ENCODE results near the gene LAYN.

LAYN gene

DNA sequence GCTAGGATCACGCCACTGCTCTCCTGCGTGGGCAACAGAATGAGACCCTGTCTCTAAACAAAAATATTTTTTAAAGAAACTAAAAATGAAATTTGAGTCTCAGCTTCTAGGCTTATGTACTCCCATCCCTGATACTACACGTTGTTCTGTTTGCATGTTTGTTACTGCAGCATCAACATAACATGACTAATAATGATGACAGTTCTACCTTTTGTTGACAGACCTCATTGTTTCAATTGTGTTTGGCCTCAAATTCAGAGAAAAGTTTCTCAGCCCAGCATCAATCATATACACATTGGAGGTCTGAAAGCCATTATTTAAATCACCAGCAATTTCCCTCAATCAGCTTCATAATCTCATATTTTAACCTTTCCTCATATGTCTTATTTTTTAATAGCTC, 20.8 kb downstream of the LAYN start:
- H3K27ac ChIP-seq, result no peak overlapping the region
- TF ChIP-seq POLR2AphosphoS5 (IDR thresholded peaks at IDR 0.05; ENCODE audit: borderline replicate concordance, low read depth, low read length) (no peak), FOXP2 (optimal IDR thresholded peaks at IDR 0.05; ENCODE audit: control extremely low read depth, extremely low read length, insufficient read depth) (no peak), EZH2 (IDR thresholded peaks at IDR 0.05) (no peak)

DNA sequence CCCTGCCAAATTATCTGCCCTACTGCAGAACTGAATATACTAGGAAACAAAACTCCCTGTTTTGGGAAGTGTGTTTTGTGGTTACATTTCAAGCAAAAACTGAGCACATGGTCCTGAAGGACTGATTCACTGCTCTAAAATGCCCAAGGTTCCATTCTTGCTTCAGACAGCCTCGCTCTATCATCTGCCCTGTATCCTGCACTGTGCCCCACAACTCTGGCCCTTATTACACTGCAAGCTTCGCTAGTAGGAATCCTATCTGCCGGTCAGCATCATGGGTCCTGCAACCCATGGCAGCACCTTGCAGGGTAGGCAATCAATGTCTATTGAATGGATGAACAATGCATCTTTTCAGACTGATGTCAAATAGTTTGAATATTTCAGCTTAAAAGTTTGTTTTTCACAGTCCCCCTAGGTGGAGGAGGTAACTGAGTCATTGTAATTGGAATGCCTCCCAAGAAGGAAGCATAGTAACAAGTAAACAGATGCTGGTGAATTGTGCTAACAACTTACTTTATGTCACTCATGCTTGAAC, 21.3 kb downstream of the LAYN start:
- Histone ChIP-seq H3K9ac (ENCODE audit: insufficient read length) (no peak overlapping the region), H3K4me3 (no peak overlapping the region), H3K9me3 (ENCODE audit: low read depth, low read length) (no peaks in the 10 kb centered on the region), H3K36me3 (ENCODE audit: insufficient read depth, low read length) (no peaks in the 10 kb centered on the region; the same call in 1 of the 2 replicates), H3K27ac (no peak overlapping the region)
- DNase-seq (ENCODE audit: low read depth, low spot score), result no peak
- TF ChIP-seq EZH2 (IDR thresholded peaks at IDR 0.05), result no peak
- no peak for TF ChIP-seq POLR2AphosphoS5 (IDR thresholded peaks at IDR 0.05; ENCODE audit: borderline replicate concordance, low read depth, low read length)
- TF ChIP-seq FOXP2 (optimal IDR thresholded peaks at IDR 0.05; ENCODE audit: control extremely low read depth, extremely low read length, insufficient read depth), result no peak

More for the DNA sequence above, 20.8 kb downstream of the LAYN start:
- DNase-seq (ENCODE audit: low read depth, low spot score), result no peak
- Histone ChIP-seq H3K4me3 (no peak overlapping the region), H3K9ac (ENCODE audit: insufficient read length) (no peak overlapping the region), H3K9me3 (ENCODE audit: low read depth, low read length) (no peaks in the 10 kb centered on the region), H3K36me3 (ENCODE audit: insufficient read depth, low read length) (no peaks in the 10 kb centered on the region; the same call in 1 of the 2 replicates)

DNA sequence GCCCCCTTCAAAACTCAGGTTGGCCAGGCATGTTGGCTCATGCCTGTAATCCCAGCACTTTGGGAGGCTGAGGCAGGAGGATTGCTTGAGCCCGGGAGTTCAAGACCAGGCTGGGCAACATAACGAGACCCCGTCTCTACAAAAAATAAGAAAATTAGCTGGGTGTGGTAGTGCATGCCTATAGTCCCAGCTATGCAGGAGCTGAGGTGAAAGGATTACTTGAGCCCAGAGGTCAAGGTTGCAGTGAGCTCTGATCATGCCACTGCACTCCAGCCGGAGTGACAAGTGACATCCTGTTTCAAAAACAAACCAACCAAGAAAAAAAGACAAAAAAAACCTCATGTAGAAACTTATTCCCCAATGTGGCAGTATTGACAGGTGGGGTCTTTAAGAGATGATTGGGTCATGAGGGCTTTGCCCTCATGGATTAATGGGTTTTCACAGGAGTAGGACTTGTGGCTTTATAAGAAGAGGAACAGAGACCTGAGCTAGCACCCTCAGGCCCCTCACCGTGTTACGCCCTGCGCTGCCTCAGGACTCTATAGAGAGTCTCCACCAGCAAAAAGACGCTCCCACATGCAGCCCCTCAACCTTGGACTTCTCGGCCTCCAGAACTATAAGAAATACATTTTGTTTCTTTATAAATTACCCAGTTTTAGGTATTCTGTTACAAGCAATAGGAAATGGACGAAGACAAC, 22.3 kb downstream of the LAYN start:
- H3K9me3 ChIP-seq (ENCODE audit: low read depth, low read length), result no peaks in the 10 kb centered on the region
- TF ChIP-seq EZH2 (IDR thresholded peaks at IDR 0.05) (no peak), POLR2AphosphoS5 (IDR thresholded peaks at IDR 0.05; ENCODE audit: borderline replicate concordance, low read depth, low read length) (no peak), FOXP2 (optimal IDR thresholded peaks at IDR 0.05; ENCODE audit: control extremely low read depth, extremely low read length, insufficient read depth) (no peak)
- H3K27ac ChIP-seq, result no peak overlapping the region
- H3K36me3 ChIP-seq (ENCODE audit: insufficient read depth, low read length), result no peaks in the 10 kb centered on the region; the same call in 1 of the 2 replicates
- no peak for DNase-seq (ENCODE audit: low read depth, low spot score)
- no peak overlapping the region for H3K9ac ChIP-seq (ENCODE audit: insufficient read length)
- H3K4me3 ChIP-seq, result no peak overlapping the region

DNA sequence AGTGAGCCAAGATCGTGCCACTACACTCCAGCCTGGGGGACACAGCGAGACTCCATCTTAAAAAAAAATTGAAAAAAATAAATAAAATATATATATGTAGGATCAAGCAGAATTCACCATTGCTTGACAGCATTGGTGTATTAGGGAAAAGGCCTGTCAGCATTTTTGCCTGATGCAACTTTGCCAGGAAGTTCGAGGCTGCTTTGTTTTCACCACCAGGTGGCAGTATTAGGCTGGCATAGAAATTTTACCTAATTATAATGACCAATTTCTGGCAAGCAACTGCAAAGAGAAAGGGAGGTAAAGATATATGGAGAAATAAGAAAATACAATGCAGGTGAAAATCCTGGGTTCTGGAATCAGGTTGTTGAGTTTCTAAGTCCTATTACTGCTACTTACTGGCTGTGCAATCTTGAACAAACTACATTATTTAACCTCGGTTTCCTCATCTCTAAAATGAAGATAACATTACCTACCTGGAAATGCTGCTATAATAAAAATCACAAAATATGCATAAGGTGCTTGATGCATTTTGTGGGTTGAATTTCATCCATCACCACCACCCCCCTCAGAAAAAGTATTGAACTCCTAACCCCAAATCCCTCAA, 24.7 kb downstream of the LAYN start:
- no peak for TF ChIP-seq FOXP2 (optimal IDR thresholded peaks at IDR 0.05; ENCODE audit: control extremely low read depth, extremely low read length, insufficient read depth)
- no peak for TF ChIP-seq EZH2 (IDR thresholded peaks at IDR 0.05)
- TF ChIP-seq POLR2AphosphoS5 (IDR thresholded peaks at IDR 0.05; ENCODE audit: borderline replicate concordance, low read depth, low read length), result no peak
- Histone ChIP-seq H3K4me3 (no peak overlapping the region), H3K9ac (ENCODE audit: insufficient read length) (no peak overlapping the region), H3K9me3 (ENCODE audit: low read depth, low read length) (no peaks in the 10 kb centered on the region), H3K36me3 (ENCODE audit: insufficient read depth, low read length) (no peaks in the 10 kb centered on the region; the same call in 1 of the 2 replicates), H3K27ac (no peak overlapping the region)
- DNase-seq (ENCODE audit: low read depth, low spot score), result peak; percentile 77

DNA sequence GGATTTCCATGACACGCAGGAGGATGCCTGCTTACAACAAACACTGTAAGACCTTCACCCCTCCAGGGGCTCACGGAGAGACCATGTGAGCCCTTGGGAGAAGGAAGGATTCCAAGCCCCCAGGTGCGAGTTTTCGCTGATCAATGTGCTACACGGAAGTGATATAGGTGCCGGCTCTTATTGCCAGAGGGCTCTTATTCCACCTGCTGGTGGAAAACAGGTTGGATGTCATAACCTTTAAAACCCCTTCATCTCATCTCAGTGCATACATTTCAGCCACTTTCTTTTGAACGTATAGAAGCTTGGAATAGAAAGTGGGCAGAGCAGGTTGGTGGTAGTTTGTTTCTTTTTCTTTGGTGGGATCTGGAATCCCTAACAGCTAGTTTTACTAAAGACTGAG, 25.8 kb downstream of the LAYN start:
- TF ChIP-seq FOXP2 (optimal IDR thresholded peaks at IDR 0.05; ENCODE audit: control extremely low read depth, extremely low read length, insufficient read depth) (no peak), EZH2 (IDR thresholded peaks at IDR 0.05) (no peak), POLR2AphosphoS5 (IDR thresholded peaks at IDR 0.05; ENCODE audit: borderline replicate concordance, low read depth, low read length) (no peak)
- no peak for DNase-seq (ENCODE audit: low read depth, low spot score)
- Histone ChIP-seq H3K9me3 (ENCODE audit: low read depth, low read length) (no peaks in the 10 kb centered on the region), H3K9ac (ENCODE audit: insufficient read length) (no peak overlapping the region), H3K4me3 (no peak overlapping the region), H3K36me3 (ENCODE audit: insufficient read depth, low read length) (no peaks in the 10 kb centered on the region), H3K27ac (no peak overlapping the region)

DNA sequence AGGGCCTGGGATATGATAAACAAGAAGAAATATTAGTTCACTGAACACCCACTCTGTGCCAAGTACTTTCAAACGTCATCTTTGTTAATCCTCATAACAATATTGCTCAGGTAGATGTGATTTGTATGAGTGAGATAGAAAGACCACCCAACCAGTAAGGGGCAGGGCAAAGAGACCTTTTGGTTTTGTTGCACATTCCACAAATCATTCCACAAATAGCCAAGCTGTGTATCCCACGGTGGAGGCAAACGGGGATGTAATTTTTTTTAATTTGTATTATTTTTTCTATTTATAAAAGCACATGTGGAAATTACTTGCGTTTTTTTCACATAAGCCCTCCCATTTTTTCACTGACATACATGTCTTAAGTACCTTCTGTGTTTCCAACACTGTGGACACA, 29.0 kb downstream of the LAYN start:
- DNase-seq (ENCODE audit: low read depth, low spot score), result no peak
- H3K9ac ChIP-seq (ENCODE audit: insufficient read length), result no peak overlapping the region
- TF ChIP-seq FOXP2 (optimal IDR thresholded peaks at IDR 0.05; ENCODE audit: control extremely low read depth, extremely low read length, insufficient read depth) (no peak), EZH2 (IDR thresholded peaks at IDR 0.05) (no peak), POLR2AphosphoS5 (IDR thresholded peaks at IDR 0.05; ENCODE audit: borderline replicate concordance, low read depth, low read length) (no peak)
- H3K9me3 ChIP-seq (ENCODE audit: low read depth, low read length), result no peaks in the 10 kb centered on the region
- no peak overlapping the region for H3K4me3 ChIP-seq
- no peak overlapping the region for H3K27ac ChIP-seq
- H3K36me3 ChIP-seq (ENCODE audit: insufficient read depth, low read length), result no peaks in the 10 kb centered on the region

DNA sequence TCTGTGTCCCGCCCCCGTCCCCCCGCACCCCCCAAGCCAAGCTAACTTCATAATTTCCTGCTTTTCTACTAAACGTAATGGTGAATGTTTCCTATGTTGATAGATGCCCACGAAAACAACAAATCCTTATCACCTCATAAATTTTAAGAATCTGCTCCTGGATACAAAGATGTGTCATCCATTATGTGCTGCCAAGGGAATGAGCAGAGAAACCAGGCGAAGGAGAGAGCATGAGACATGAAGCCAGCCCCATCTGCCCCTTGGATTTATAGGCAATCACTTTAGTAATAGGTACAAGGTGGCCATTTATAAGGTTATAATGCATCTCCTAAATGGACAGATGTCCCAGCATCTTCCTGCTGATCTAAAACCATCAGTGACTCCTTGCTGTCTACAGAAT, 30.3 kb downstream of the LAYN start:
- Histone ChIP-seq H3K9ac (ENCODE audit: insufficient read length) (no peak overlapping the region), H3K4me3 (no peak overlapping the region), H3K9me3 (ENCODE audit: low read depth, low read length) (no peaks in the 10 kb centered on the region), H3K36me3 (ENCODE audit: insufficient read depth, low read length) (no peaks in the 10 kb centered on the region), H3K27ac (no peak overlapping the region)
- TF ChIP-seq EZH2 (IDR thresholded peaks at IDR 0.05) (no peak), FOXP2 (optimal IDR thresholded peaks at IDR 0.05; ENCODE audit: control extremely low read depth, extremely low read length, insufficient read depth) (no peak), POLR2AphosphoS5 (IDR thresholded peaks at IDR 0.05; ENCODE audit: borderline replicate concordance, low read depth, low read length) (no peak)
- DNase-seq (ENCODE audit: low read depth, low spot score), result no peak

DNA sequence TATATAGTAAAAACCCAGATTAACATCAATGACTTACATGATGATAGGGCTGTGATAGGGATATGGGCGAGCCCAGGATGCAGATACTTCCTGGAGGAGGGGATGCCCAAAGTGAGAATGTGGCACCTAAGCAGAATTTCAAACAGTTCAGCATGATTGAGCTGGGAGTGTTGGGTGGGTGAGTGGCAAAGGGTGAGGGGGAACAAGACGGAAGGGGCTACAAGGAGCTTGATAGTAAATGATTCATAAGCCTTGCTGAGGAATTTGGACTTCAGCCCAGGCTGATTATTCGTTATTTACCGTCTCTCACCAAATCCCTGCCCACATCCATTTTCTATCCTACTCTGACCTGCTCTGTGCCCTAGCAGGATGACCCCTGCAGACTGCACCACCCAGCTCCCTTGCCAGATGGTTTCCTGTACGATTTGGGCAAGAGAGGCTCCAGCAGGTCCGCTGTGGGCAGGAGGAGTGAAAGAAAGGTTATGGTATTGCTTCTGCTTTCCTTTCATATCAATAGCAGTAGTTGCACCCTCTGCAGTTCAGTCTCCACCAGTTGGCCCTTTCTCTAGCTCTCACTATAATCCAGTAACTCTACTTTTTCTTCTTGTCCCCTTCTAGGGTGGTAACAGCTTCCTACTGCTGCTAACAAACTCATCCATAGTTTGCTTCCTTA, 31.4 kb downstream of the LAYN start:
- H3K27ac ChIP-seq, result no peak overlapping the region
- H3K9me3 ChIP-seq (ENCODE audit: low read depth, low read length), result no peaks in the 10 kb centered on the region
- no peak for DNase-seq (ENCODE audit: low read depth, low spot score)
- no peak overlapping the region for H3K4me3 ChIP-seq
- no peaks in the 10 kb centered on the region for H3K36me3 ChIP-seq (ENCODE audit: insufficient read depth, low read length)
- TF ChIP-seq POLR2AphosphoS5 (IDR thresholded peaks at IDR 0.05; ENCODE audit: borderline replicate concordance, low read depth, low read length) (no peak), FOXP2 (optimal IDR thresholded peaks at IDR 0.05; ENCODE audit: control extremely low read depth, extremely low read length, insufficient read depth) (no peak)
- H3K9ac ChIP-seq (ENCODE audit: insufficient read length), result no peak overlapping the region

Measured in SK-N-MC (cell line).